OCI-LY3 (cell line): Measurements from ENCODE around the gene SMAD5.

Experiments
- H2AFZ ChIP-seq: fragments of 200-600, 300-600 bp; shearing (Covaris generic); 2 replicates; pipeline ENCODE4 v1.6.0; 2014; ENCODE audit warnings: antibody characterized with exemption, low read depth, low read length
- H3K27ac ChIP-seq: fragments of 200-600, 300-600 bp; sonication (generic); 2 replicates; pipeline ENCODE4 v1.5.1; 2014; ENCODE audit warnings: mild to moderate bottlenecking, low read length, moderate library complexity, mixed read lengths
- H3K27me3 ChIP-seq: fragments of 200-600, 300-600 bp; sonication (generic); 2 replicates; pipeline ENCODE4 v1.6.1; 2014; ENCODE audit warnings: low read depth, low read length, mixed read lengths
- H3K36me3 ChIP-seq: fragments of 200-600, 300-600 bp; sonication (generic); replicated peaks from 2 replicates; pipeline ENCODE3; 2014; ENCODE audit warnings: low read depth, low read length, mixed read lengths
- H3K4me1 ChIP-seq: fragments of 300-600, 200-600 bp; sonication (generic); 2 replicates; pipeline ENCODE4 v1.6.1; 2014; ENCODE audit warnings: low read length, mixed read lengths
- H3K4me2 ChIP-seq: fragments of 200-600, 300-600 bp; sonication (generic); 2 replicates; pipeline ENCODE4 v1.6.1; 2014; ENCODE audit warnings: low read length, mixed read lengths
- H3K4me3 ChIP-seq: fragments of 300-600, 200-600 bp; sonication (generic); 2 replicates; pipeline ENCODE4 v1.5.1; 2014; ENCODE audit warnings: antibody characterized with exemption, mild to moderate bottlenecking, low read length, moderate library complexity
- H3K79me2 ChIP-seq: fragments of 300-600, 200-600 bp; shearing (Covaris generic); 2 replicates; pipeline ENCODE4 v1.6.1; 2014; ENCODE audit warnings: mild to moderate bottlenecking, low read length, mixed read lengths
- H3K9ac ChIP-seq: fragments of 300-600, 200-600 bp; shearing (Covaris generic); 2 replicates; pipeline ENCODE4 v1.6.0; 2014; ENCODE audit warnings: mild to moderate bottlenecking, low read length, moderate library complexity
- H3K9me3 ChIP-seq: fragments of 200-600, 300-600 bp; shearing (Covaris generic); 2 replicates; pipeline ENCODE4 v1.6.1; 2014; ENCODE audit warnings: low read length, mixed read lengths; ENCODE audit not compliant: insufficient read depth
- H4K20me1 ChIP-seq: fragments of 200-600, 300-600 bp; sonication (generic); 2 replicates; pipeline ENCODE4 v1.6.1; 2016; ENCODE audit warnings: low read length, mixed read lengths; ENCODE audit not compliant: insufficient read depth
- CTCF ChIP-seq: fragments of 200-600, 300-600 bp; sonication (generic); IDR thresholded peaks from 2 replicates; pipeline ENCODE4 v1.5.1; 2014; ENCODE audit warnings: antibody characterized with exemption, low read length, low read depth
- EZH2phosphoT487 ChIP-seq: fragments of 200-600 bp; shearing (Covaris generic); IDR thresholded peaks from 2 replicates; pipeline ENCODE4 v1.6.1; 2018; ENCODE audit warnings: antibody characterized with exemption, mixed run types, low read depth

Gene SMAD5

DNA sequence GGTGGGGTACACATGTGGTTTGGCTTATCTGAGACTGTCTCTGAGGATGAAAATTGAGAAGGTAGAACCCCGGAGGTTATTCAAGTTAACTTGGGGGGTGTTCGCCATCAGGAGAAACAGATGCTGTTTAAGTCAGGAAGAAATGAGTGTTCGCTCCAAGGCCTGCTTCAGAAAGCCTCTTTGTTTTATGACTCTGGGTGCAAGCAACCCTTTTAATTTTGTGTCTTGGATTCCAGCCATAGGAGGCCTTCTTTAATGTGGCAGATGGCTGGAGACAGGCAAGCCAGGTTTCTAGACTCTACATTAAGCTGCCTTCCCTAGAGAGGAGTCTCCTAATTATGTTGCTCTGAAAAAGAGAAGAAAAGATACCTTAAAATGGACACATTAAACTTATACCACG lies 4.2 kb upstream of the SMAD5 start:
- H3K27ac ChIP-seq, result no peak overlapping the region
- no peak overlapping the region for H3K4me3 ChIP-seq
- H3K4me1 ChIP-seq, result peaks cover 4% of the 10 kb centered on the region; the same call in 1 of the 2 replicates
- no peaks in the 10 kb centered on the region for H3K36me3 ChIP-seq
- peaks cover 8% of the 10 kb centered on the region for H3K79me2 ChIP-seq
- no peak overlapping the region for H3K4me2 ChIP-seq
- H2AFZ ChIP-seq, result no peak overlapping the region
- no peak for TF ChIP-seq EZH2phosphoT487
- no peak for TF ChIP-seq CTCF
- H3K9me3 ChIP-seq, result no peaks in the 10 kb centered on the region
- H4K20me1 ChIP-seq, result no peaks in the 10 kb centered on the region
- no peak overlapping the region for H3K9ac ChIP-seq
- H3K27me3 ChIP-seq, result peaks cover 46% of the 10 kb centered on the region

DNA sequence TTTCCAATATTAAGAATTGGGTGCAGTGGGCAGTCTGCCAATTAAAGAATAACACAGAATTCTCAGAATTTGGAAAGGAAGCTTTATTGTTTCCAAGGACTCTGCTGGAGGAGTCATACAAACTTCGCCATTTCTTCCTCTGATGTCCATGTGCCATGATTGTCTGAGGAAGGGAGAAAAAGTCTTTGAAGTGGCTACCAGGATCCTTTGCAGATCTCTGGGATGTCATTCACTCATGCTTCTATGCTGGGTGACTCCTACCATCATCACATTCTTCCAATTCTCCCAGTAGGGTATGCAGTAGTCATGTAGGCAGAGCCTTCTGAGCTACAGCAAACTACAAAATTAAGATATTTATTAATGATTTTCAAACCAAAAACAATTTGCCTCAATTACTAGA lies 3.2 kb upstream of the SMAD5 start:
- no peak overlapping the region for H3K4me2 ChIP-seq
- no peak overlapping the region for H2AFZ ChIP-seq
- TF ChIP-seq CTCF (no peak), EZH2phosphoT487 (no peak)
- H3K79me2 ChIP-seq, result peaks cover 17% of the 10 kb centered on the region
- H3K27ac ChIP-seq, result no peak overlapping the region
- peaks cover 4% of the 10 kb centered on the region; the same call in 1 of the 2 replicates for H3K4me1 ChIP-seq
- H4K20me1 ChIP-seq, result peaks cover 6% of the 10 kb centered on the region; the same call in 1 of the 2 replicates
- no peaks in the 10 kb centered on the region for H3K36me3 ChIP-seq
- no peak overlapping the region for H3K9ac ChIP-seq
- H3K27me3 ChIP-seq, result peaks cover 40% of the 10 kb centered on the region
- H3K4me3 ChIP-seq, result no peak overlapping the region
- H3K9me3 ChIP-seq, result no peaks in the 10 kb centered on the region

DNA sequence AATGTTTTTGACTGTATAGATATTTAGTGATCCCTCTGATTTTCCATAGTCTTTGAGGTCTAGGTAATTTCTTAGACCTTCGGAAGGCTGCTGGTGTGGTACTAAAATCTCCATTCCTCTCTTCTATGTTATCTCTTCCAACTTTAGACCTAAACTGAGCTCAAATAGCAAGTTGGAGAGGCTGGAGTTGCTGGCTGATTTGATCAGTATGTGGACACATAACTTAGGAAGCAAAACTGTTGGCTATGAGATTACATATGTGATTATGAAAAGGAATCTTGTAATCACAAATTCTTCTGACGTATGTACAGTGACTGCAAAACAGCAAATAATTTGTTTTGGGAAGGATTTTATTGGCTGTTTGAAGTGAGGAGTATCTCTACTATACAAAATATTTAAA lies 2.1 kb upstream of the SMAD5 start:
- Histone ChIP-seq H3K27ac (no peak overlapping the region), H3K36me3 (no peaks in the 10 kb centered on the region), H3K9me3 (no peaks in the 10 kb centered on the region), H3K4me2 (no peak overlapping the region), H3K27me3 (peaks cover 40% of the 10 kb centered on the region), H3K4me3 (no peak overlapping the region), H3K79me2 (peaks cover 27% of the 10 kb centered on the region), H4K20me1 (peaks cover 14% of the 10 kb centered on the region; the same call in 1 of the 2 replicates), H3K4me1 (peaks cover 4% of the 10 kb centered on the region; the same call in 1 of the 2 replicates), H3K9ac (no peak overlapping the region), H2AFZ (no peak overlapping the region)
- no peak for TF ChIP-seq CTCF

GRCh38 chr5:136132087-136132486 lies 558 bp upstream of the SMAD5 start:
- peaks cover 33% of the 10 kb centered on the region for H3K27me3 ChIP-seq
- peaks cover 42% of the 10 kb centered on the region for H3K79me2 ChIP-seq
- peak overlapping the region; percentile 96 for H3K4me3 ChIP-seq
- H3K4me1 ChIP-seq, result peaks cover 4% of the 10 kb centered on the region; the same call in 1 of the 2 replicates
- peak overlapping the region; percentile 99 for H3K4me2 ChIP-seq
- peak overlapping the region; percentile 85 for H3K9ac ChIP-seq
- no peaks in the 10 kb centered on the region for H3K9me3 ChIP-seq
- no peaks in the 10 kb centered on the region for H3K36me3 ChIP-seq
- peaks cover 19% of the 10 kb centered on the region; the same call in 1 of the 2 replicates for H4K20me1 ChIP-seq
- no peak for TF ChIP-seq CTCF
- TF ChIP-seq EZH2phosphoT487, result no peak
- H3K27ac ChIP-seq, result no peak overlapping the region
- H2AFZ ChIP-seq, result peak overlapping the region; percentile 94
